IgD-negative memory B cell (primary cell): ENCODE measurements around the gene CRYZ. TPM values are rescaled to one million over a fixed set of nuclear protein-coding genes. Genes with fewer than 3 reads are reported as not detected.
A peak's percentile ranks its signal among the peaks of the same experiment; 100 is the strongest.
"Not testable (repeated sequence)": the region's sequence is repeated elsewhere in the genome, so short reads cannot be mapped to it uniquely, and the experiment has no call there.

Source experiments
- H3K27ac Mint-ChIP-seq, 3 donors: one replicate each; pipeline ENCODE4 v1.8.0; 2020 to 2022; ENCODE audit warnings: mild to moderate bottlenecking in 3 of 3, mixed read lengths in 3 of 3, moderate library complexity in 1 of 3
- H3K27me3 Mint-ChIP-seq: one replicate; pipeline ENCODE4 v1.8.0; 2021; ENCODE audit warnings: mixed read lengths
- H3K36me3 Mint-ChIP-seq: one replicate; pipeline ENCODE4 v1.8.0; 2020; ENCODE audit warnings: mild to moderate bottlenecking, mixed read lengths
- H3K4me1 Mint-ChIP-seq, 3 donors: one replicate each; pipeline ENCODE4 v1.8.0; 2020 to 2022; ENCODE audit warnings: mixed read lengths in 3 of 3, mild to moderate bottlenecking in 1 of 3
- H3K4me3 Mint-ChIP-seq, 4 donors: one replicate each; pipeline ENCODE4 v1.8.0; 2020 to 2022; ENCODE audit warnings: mild to moderate bottlenecking in 4 of 4, mixed read lengths in 4 of 4, moderate library complexity in 3 of 4
- H3K9me3 Mint-ChIP-seq, 3 donors: one replicate each; pipeline ENCODE4 v1.8.0; 2020 to 2021; ENCODE audit warnings: mixed read lengths in 3 of 3, mild to moderate bottlenecking in 1 of 3
- polyA plus RNA-seq: library from polyadenylated mRNA; unstranded; fragments of 300-500 nt; fragmentation: Illumina TruSeq; gene quantifications from one replicate; pipeline ENCODE4 v1.2.3, GENCODE V29; 2021

Gene CRYZ
- polyA plus RNA-seq, 1 donor from 2014 or later, result 51.1 TPM

DNA sequence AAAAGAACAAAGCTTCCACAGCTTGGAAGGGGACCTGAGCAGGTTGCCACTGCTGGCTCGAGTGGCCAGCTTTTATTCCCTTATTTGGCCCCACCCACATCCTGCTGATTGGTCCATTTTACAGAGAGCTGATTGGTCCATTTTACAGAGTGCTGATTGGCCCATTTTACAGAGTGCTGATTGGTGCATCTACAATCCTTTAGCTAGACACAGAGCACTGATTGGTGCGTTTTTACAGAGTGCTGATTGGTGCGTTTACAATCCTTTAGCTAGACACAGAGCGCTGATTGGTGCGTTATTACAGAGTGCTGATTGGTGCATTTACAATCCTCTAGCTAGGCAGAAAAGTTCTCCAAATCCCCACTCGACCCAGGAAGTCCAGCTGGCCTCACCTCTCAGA is 12.4 kb upstream of the CRYZ start:
- H3K27ac Mint-ChIP-seq, H3K4me3 Mint-ChIP-seq, H3K9me3 Mint-ChIP-seq, H3K4me1 Mint-ChIP-seq, H3K27me3 Mint-ChIP-seq: not testable (repeated sequence)
- peaks cover 27% of the 10 kb centered on the region for H3K36me3 Mint-ChIP-seq

DNA sequence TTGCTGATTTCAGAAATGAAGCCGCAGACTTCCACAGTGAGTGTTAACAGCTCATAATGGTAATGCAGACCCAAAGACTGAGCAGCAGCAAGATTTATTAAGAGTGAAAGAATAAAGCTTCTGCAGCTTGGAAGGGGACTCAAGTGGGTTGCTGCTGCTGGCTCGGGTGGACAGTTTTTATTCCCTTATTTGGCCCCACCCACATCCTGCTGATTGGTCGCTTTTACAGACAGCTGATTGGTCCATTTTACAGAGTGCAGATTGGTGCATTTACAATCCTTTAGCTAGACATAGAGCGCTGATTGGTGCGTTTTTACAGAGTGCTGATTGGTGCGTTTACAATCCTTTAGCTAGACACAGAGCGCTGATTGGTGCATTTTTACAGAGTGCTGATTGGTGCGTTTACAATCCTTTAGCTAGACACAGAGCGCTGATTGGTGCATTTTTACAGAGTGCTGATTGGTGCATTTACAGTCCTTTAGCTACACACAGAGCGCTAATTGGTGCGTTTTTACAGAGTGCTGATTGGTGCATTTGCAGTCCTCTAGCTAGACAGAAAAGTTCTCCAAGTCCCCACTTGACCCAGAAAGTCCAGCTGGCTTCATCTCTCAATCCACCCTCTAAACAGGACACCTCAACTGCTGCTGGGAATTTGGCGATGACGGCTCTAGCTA is 7.6 kb upstream of the CRYZ start:
- not testable (repeated sequence) for H3K27me3 Mint-ChIP-seq, H3K9me3 Mint-ChIP-seq, H3K4me3 Mint-ChIP-seq, H3K4me1 Mint-ChIP-seq
- Mint-ChIP-seq H3K36me3 (peaks cover 29% of the 10 kb centered on the region), H3K27ac (peak overlapping the region in 1 of 3 donors; percentile 68)

DNA sequence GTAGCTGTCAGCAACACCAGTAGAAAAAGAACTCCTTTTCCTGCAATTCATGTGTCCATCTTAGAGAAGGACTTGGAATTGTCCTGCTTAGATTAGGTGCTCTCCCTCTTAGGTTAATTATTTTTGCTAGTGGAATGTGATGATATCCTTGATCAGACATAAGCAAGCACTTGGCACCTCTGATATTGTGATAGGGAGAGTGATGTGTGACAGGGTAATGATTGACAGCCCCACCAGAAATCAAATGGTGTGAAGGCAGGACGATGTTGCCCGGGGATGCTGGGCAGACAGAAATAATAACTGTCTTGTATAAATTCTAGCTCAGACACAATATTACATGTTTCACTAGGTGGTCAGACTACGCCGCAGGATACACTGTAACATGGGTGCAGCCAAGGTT is 4.5 kb upstream of the CRYZ start:
- Mint-ChIP-seq H3K4me3 (no peak overlapping the region), H3K36me3 (peaks cover 17% of the 10 kb centered on the region), H3K4me1 (peaks cover 10 to 17% (median 13%) of the 10 kb centered on the region in 3 donors)

DNA sequence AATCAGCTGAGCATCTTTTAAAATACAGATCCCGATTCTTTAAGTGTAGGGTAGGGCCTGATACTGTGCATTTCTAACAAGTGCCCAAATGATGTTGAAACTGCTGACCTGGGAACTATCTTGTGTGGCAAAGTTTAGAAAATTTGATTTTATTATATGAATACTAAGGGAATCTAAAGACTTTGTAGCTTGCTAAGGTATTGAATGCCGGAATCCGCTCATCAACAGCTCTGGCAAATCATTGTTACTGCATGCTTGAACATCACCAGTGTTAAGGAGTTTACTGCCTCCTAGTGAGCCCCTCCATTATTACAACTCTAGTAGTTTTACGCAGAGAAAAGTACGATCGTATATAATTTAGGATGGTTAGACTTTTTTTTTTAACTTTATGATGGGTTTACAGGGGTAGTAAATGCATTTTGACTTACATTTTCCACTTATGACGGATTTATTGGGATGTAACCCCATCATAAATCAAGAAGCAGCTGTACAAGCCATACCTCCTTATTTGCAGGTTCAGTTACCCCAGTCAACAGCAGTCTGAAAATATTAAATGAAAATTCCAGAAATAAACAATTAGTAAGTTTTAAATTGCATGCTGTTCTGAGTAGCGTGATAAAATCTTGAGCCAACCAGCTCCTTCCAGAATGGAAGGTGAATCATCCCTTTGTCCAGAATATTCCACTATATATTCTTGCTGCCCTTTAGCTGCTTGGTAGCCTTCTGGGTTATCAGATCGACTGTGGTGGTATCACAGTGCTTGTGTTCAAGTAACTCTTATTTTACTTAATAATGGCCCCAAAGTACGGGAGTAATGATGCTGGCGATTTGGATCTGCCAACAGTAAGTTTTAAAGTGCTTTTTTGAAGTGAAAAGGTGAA is 994 bp upstream of the CRYZ start:
- Mint-ChIP-seq H3K36me3 (peaks cover 9% of the 10 kb centered on the region), H3K4me3 (peak overlapping the region; percentile 91 to 99 (median 98)), H3K4me1 (peaks cover 18 to 25% (median 25%) of the 10 kb centered on the region in 3 donors), H3K9me3 (no peaks in the 10 kb centered on the region), H3K27ac (peak overlapping the region; percentile 52 to 98 (median 93)), H3K27me3 (no peaks in the 10 kb centered on the region)

More for the DNA sequence above, 4.5 kb upstream of the CRYZ start:
- H3K27me3 Mint-ChIP-seq, result no peaks in the 10 kb centered on the region
- no peak overlapping the region for H3K27ac Mint-ChIP-seq
- no peaks in the 10 kb centered on the region for H3K9me3 Mint-ChIP-seq

DNA sequence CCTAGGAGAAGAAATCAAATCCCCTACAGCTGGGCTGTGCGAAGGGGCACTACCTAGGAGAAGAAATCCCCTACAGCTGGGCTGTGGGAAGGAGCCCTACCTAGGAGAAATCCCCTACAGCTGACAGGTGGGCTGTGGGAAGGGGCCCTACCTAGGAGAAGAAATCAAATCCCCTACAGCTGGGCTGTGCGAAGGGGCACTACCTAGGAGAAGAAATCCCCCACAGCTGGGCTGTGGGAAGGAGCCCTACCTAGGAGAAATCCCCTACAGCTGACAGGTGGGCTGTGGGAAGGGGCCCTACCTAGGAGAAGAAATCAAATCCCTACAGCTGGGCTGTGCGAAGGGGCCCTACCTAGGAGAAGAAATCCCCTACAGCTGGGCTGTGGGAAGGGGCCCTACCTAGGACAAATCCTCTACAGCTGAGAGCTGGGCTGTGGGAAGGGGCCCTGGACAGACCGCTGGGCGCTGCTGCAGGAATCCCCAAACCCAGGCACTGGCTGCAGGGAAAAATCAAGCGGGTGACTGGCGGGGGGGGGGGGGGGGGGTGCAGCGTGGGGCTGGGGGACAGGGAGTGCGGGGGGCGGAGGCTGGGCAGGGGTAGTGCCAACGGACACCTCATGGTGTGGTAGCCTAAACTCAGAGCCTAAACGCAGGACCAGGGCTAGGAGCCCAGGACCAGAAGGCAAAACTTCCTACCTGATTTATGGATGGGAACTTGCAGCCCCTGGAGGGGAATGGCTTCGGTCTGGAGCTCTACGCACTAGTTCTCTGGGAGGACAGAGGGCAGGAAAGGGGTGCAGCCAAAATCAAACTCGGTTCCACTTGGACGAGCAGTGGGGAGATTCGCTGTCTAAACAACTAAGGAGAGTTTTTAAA is 541 bp downstream of the CRYZ start:
- Mint-ChIP-seq H3K27ac (peak overlapping the region; percentile 52 to 98 (median 93)), H3K4me3 (peak overlapping the region; percentile 91 to 99 (median 98)), H3K4me1 (peaks cover 18 to 30% (median 27%) of the 10 kb centered on the region in 3 donors), H3K36me3 (peaks cover 21% of the 10 kb centered on the region)
- not testable (repeated sequence) for H3K27me3 Mint-ChIP-seq, H3K9me3 Mint-ChIP-seq

DNA sequence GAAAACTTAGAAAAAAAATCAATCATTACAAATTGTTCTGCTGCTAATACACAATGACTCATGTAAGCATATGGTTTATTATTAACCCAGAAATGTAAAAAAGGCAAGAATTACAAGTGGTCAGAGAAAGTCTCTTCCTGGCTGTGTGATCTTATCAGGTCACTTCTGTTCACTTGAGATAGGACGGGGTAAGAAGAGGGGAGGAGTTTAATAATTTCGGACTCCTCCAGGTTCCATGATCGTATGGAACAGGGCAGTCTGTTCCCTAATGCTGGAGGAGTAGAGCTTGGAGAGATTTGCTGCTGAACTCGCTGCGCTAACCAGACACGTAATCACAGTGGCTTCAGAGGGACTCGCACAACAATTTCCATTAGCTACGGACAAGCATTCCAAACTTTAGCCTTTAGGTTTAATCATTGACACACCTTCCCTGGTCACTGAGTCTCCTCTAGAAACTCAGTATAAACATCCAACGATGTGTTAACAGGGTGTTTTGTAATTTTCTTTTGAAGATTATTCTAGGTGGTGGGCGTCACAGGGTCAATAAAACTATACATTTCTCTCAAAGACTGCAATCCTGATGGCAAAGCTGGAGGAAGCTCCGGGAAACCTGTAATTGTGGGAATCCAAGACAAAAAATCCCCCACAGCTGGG is 1.3 kb downstream of the CRYZ start:
- Mint-ChIP-seq H3K4me3 (peak overlapping the region; percentile 58 to 91 (median 63)), H3K36me3 (peaks cover 19% of the 10 kb centered on the region), H3K27ac (peak overlapping the region in 2 of 3 donors; percentile 59 to 85), H3K4me1 (peaks cover 18 to 30% (median 29%) of the 10 kb centered on the region in 3 donors), H3K9me3 (peaks cover 0 to 4% (median under 1%) of the 10 kb centered on the region in 3 donors), H3K27me3 (no peaks in the 10 kb centered on the region)

DNA sequence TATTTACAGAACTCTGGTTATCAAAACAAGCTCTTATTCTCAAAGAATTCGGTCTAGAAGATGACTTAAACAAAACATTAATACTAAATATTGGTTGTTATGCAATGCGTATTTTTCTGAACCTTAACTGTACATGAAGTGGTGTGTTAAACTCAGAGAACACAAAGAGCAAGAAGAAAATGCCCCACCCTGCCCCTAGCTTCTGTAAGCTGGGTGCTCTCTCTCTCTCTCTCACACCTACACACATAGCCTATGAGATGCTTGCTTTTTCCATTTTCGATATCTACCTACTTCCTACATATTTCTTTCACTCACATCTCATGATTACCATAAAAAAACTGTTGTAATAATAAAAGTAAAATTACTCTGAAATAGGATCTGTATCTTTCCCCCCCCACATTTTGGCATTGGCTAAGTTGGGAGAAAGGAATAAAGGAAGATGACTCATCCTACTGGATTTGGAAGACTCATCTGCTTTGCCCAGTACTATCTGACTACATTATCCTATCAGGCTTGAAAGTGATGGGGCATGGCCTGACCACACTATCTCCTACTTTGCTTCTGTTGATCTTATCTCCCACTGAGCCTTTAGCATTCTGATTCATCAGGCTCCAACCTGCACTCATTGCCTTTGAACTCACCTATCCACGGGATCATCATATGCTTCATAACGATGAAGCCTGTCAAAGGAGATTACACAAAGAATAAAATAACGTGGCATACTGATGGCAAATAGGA is 2.9 kb downstream of the CRYZ start:
- Mint-ChIP-seq H3K27me3 (no peaks in the 10 kb centered on the region), H3K4me1 (peaks cover 18 to 30% (median 24%) of the 10 kb centered on the region in 3 donors), H3K4me3 (peak overlapping the region in 1 of 4 donors; percentile 91), H3K36me3 (peaks cover 25% of the 10 kb centered on the region), H3K27ac (peak overlapping the region in 1 of 3 donors; percentile 1), H3K9me3 (peaks cover 0 to 4% (median 4%) of the 10 kb centered on the region in 3 donors)

DNA sequence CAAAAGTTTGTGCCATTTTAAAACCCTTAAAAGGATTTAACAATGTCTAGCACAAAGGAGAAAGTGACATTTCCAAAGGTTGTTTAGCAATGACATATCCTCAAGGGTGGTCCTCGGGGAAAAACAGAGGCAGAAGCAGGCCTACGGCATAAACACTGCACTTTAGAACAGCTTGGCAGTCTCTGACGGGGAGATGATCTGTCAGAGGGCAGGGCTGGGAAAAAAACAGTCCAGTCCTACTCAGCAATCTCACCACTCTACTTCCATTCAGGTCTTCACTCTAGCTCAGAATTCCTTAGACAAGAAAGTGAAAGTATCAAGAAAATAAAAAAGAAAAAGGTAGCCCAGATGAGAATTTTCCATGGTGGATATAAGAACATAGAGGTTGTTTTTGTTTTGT is 4.1 kb downstream of the CRYZ start:
- peaks cover 0 to 4% (median 4%) of the 10 kb centered on the region in 3 donors for H3K9me3 Mint-ChIP-seq
- H3K36me3 Mint-ChIP-seq, result peaks cover 25% of the 10 kb centered on the region
- no peaks in the 10 kb centered on the region for H3K27me3 Mint-ChIP-seq
- peak overlapping the region in 1 of 4 donors; percentile 51 for H3K4me3 Mint-ChIP-seq
- no peak overlapping the region for H3K27ac Mint-ChIP-seq
- H3K4me1 Mint-ChIP-seq, result peaks cover 6 to 23% (median 17%) of the 10 kb centered on the region in 3 donors

DNA sequence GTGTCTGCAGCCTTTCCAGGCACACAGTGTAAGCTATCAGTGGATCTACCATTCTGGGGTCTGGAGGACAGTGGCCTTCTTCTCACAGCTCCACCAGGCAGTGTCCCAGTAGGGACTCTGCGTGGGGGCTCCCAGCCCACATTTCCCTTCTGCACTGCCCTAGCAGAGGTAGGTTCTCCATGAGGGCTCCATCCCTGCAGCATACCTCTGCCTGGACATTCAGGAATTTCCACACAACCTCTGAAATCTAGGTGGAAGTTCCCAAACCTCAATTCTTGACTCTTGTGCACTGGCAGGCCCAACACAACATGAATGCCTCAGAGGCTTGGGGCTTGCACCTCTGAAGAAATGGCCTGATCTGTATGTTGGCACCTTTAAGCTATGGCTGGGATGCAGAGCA is 6.8 kb downstream of the CRYZ start:
- peak overlapping the region in 1 of 4 donors; percentile 8 for H3K4me3 Mint-ChIP-seq
- peaks cover 0 to 15% (median 10%) of the 10 kb centered on the region in 3 donors for H3K4me1 Mint-ChIP-seq
- peaks cover 35% of the 10 kb centered on the region for H3K36me3 Mint-ChIP-seq
- no peaks in the 10 kb centered on the region for H3K27me3 Mint-ChIP-seq
- H3K9me3 Mint-ChIP-seq, result peaks cover 0 to 4% (median 4%) of the 10 kb centered on the region in 3 donors
- H3K27ac Mint-ChIP-seq, result no peak overlapping the region

DNA sequence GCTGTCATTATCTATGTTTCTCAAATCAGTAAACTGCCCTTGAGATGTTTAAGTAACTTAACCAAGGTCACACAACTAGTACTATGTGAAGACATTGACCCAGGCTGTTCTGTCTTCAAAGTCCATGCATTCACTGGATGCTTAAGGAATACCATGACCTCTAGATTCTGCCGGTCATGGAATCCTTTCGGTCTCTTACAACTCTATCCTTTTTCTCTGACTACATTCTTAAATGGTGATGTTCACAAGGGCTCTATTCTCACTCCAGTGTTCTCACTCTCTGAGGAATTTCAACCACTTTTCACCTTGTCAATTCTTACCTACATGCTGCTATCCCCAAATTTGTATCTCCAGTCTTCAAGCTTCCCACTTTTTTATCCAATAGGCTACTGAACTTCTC is 15.2 kb downstream of the CRYZ start:
- no peaks in the 10 kb centered on the region for H3K27me3 Mint-ChIP-seq
- no peak overlapping the region for H3K4me3 Mint-ChIP-seq
- no peak overlapping the region for H3K27ac Mint-ChIP-seq
- peaks cover 19% of the 10 kb centered on the region for H3K36me3 Mint-ChIP-seq
- H3K4me1 Mint-ChIP-seq, result peaks cover 0 to 3% (median 0%) of the 10 kb centered on the region in 3 donors
- H3K9me3 Mint-ChIP-seq, result no peaks in the 10 kb centered on the region

DNA sequence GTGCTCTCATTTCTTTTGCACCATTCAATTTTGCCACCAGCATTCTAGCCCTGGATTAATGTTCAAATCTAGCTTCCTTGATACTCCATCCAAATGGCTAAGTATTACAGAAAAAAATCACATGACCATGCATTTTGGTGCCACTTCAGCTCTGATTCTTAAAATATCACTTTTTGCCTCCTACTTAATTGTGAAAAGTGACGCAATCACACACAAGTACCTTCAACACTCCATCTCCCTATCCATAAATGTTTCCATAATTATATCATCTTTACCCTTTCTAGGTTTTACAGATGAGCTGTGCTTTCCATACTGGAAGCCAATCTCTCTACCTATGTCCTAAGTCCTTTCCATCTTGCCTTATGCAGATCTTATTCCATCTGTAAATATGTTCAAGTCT is 16.0 kb downstream of the CRYZ start:
- H3K27me3 Mint-ChIP-seq, result no peaks in the 10 kb centered on the region
- H3K4me3 Mint-ChIP-seq, result no peak overlapping the region
- no peaks in the 10 kb centered on the region for H3K9me3 Mint-ChIP-seq
- peaks cover 17% of the 10 kb centered on the region for H3K36me3 Mint-ChIP-seq
- peaks cover 0 to 3% (median 0%) of the 10 kb centered on the region in 3 donors for H3K4me1 Mint-ChIP-seq
- H3K27ac Mint-ChIP-seq, result no peak overlapping the region

DNA sequence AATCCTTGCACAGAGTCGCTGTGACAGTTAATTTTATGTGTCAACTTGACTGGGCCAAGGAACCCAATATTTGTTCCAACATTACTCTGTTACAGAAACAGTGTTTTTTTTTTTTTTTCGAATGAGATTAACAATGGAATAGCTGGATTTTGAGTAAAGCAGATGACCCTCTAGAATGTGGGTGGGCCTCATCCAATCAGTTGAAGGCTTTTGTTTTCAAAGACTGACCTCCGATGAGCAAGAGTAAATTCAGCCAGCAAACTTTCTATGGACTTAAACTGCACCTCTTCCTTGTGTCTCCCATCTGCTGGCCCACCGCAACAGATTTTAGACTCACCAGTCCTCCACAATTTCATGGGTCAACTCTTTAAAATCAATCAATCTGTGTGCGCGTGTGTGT is 17.0 kb downstream of the CRYZ start:
- Mint-ChIP-seq H3K27ac (no peak overlapping the region), H3K4me1 (no peaks in the 10 kb centered on the region), H3K27me3 (no peaks in the 10 kb centered on the region)

DNA sequence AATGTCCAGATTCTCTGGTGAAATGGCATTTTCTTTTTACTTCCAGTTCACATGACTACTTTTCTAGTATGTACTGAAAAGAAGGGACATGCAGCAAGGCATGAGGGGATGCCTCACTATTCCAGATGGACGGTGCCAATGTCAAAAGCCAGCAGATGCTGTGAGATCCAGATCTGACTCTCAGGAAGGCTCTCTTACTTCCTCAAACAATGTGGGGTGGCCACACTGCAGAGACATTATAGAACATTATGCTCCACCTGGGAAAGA is 17.7 kb downstream of the CRYZ start:
- Mint-ChIP-seq H3K4me1 (no peaks in the 10 kb centered on the region), H3K36me3 (peaks cover 11% of the 10 kb centered on the region), H3K9me3 (no peaks in the 10 kb centered on the region), H3K4me3 (no peak overlapping the region), H3K27me3 (no peaks in the 10 kb centered on the region), H3K27ac (no peak overlapping the region)

More for the DNA sequence above, 17.0 kb downstream of the CRYZ start:
- Mint-ChIP-seq H3K9me3 (no peaks in the 10 kb centered on the region), H3K36me3 (peaks cover 13% of the 10 kb centered on the region), H3K4me3 (no peak overlapping the region)
